Kidney (tissue), 14 donors: Measurements from ENCODE around the gene DNAH11. TPM values are rescaled to one million over a fixed set of nuclear protein-coding genes. Genes with fewer than 3 reads are reported as not detected.
A peak's percentile ranks its signal among the peaks of the same experiment; 100 is the strongest.

Source experiments
- DNase-seq, 5 donors: peaks; one replicate each; pipeline ENCODE4 v3.0.0-alpha.2; 2013 to 2020
- FAIRE-seq: peaks from 2 replicates; lab custom pipeline; 2012; peaks lifted over from hg19 to GRCh38; lab: Jason Lieb, UNC
- H3K27ac ChIP-seq, 2 donors: one replicate each; pipeline ENCODE4 v1.7.0; 2013; ENCODE audit warnings: low read depth in 2 of 2, low read length in 2 of 2, inconsistent platforms in 1 of 2
- H3K27me3 ChIP-seq: one replicate; pipeline ENCODE4 v1.7.1; 2013; ENCODE audit warnings: low read length, inconsistent platforms; ENCODE audit not compliant: control insufficient read depth, insufficient read depth
- H3K36me3 ChIP-seq, 3 donors: one replicate each; pipeline versions ENCODE4 v1.7.0 to v1.7.1; 2013; ENCODE audit warnings: low read length in 3 of 3, control low read depth in 1 of 3, inconsistent platforms in 1 of 3; ENCODE audit not compliant: insufficient read depth in 3 of 3, control insufficient read depth in 2 of 3
- H3K4me1 ChIP-seq, 3 donors: one replicate each; pipeline versions ENCODE4 v1.7.0 to v1.7.1; 2013; ENCODE audit warnings: low read length in 3 of 3, inconsistent platforms in 1 of 3, low read depth in 1 of 3; ENCODE audit not compliant: control insufficient read depth in 2 of 3, insufficient read depth in 2 of 3
- H3K4me3 ChIP-seq, 3 donors: one replicate each; pipeline versions ENCODE4 v1.7.0 to v1.8.1; 2013; ENCODE audit warnings: low read length in 3 of 3, control low read depth in 1 of 3, inconsistent platforms in 1 of 3
- H3K9ac ChIP-seq, 3 donors: one replicate each; pipeline versions ENCODE4 v1.7.0 to v1.7.1; 2013; ENCODE audit warnings: low read length in 3 of 3, control low read depth in 1 of 3, inconsistent platforms in 1 of 3
- H3K9me3 ChIP-seq, 3 donors: one replicate each; pipeline versions ENCODE4 v1.7.0 to v1.7.1; 2013; ENCODE audit warnings: low read length in 3 of 3, control low read depth in 1 of 3, inconsistent platforms in 1 of 3; ENCODE audit not compliant: control insufficient read depth in 2 of 3, insufficient read depth in 1 of 3
- intact Hi-C: fragments of 100-400 bp; cut with DNase I; formaldehyde crosslinking; loops from one replicate; pipeline ENCODE4 v1.11.1; 2022
- polyA plus RNA-seq: library from polyadenylated mRNA; stranded (reverse); fragments of 350-450 nt; fragmentation: Illumina TruSeq; extraction: RNeasy Lipid Tissue Mini Kit (QIAGEN cat#74804); gene quantifications from one replicate; pipeline ENCODE4 v1.2.3, GENCODE V29; 2014; ENCODE audit warnings: low read depth, low replicate concordance; ENCODE audit not compliant: insufficient read depth
- total RNA-seq: library from RNA; stranded (reverse); fragmentation: NEBNext Ultra II Directional; extraction: Animal tissue kit (Norgen Biotek cat#: 25700); gene quantifications from one replicate; pipeline ENCODE4 v1.2.1, GENCODE V29; 2021
- TF ChIP-seq, protein P1 (sequence below): IDR thresholded peaks from 3 replicates; pipeline ENCODE4 v1.5.1; 2012; ENCODE audit warnings: mild to moderate bottlenecking, moderate library complexity, borderline replicate concordance; ENCODE audit not compliant: insufficient read depth; ENCODE audit errors: extremely low read depth
- donor health status: control.
- donor health status: control.
- donor health status: control.
- donor health status: control.
- donor health status: control.
- donor health status: DM: yes; HTN: yes; CAD: no.
- donor health status: Normal renal cell carcinoma (clear cell type).

Gene DNAH11
- total and polyA plus RNA-seq, 2 donors from 2014 or later: 0.58 to 2.3 TPM

DNA sequence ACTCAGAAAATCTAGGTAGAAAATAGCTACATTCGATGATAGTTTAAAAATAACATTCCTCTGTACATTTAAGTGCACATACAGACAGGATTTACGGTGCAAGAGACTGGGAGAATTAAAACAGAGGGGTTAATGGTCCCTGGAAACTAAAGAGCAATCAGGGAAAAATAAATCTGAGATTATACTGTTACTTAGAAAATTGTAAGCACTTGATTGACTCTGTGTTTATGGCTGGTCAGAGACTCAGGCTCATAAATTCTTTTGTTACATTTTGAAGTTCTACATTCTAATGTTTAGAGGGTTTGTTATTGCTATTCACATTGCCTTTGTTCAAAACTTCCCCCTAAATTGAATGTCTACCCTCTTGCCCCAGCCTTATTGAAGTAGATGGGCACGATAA, 348.5 kb downstream of the DNAH11 start:
- no peaks in the 10 kb centered on the region for H3K9me3 ChIP-seq
- H3K4me3 ChIP-seq: no peak overlapping the region
- H3K27me3 ChIP-seq: no peaks in the 10 kb centered on the region
- intact Hi-C loops: no loop called here
- TF ChIP-seq, protein P1, sequence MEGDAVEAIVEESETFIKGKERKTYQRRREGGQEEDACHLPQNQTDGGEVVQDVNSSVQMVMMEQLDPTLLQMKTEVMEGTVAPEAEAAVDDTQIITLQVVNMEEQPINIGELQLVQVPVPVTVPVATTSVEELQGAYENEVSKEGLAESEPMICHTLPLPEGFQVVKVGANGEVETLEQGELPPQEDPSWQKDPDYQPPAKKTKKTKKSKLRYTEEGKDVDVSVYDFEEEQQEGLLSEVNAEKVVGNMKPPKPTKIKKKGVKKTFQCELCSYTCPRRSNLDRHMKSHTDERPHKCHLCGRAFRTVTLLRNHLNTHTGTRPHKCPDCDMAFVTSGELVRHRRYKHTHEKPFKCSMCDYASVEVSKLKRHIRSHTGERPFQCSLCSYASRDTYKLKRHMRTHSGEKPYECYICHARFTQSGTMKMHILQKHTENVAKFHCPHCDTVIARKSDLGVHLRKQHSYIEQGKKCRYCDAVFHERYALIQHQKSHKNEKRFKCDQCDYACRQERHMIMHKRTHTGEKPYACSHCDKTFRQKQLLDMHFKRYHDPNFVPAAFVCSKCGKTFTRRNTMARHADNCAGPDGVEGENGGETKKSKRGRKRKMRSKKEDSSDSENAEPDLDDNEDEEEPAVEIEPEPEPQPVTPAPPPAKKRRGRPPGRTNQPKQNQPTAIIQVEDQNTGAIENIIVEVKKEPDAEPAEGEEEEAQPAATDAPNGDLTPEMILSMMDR: no peak
- H3K9ac ChIP-seq: no peak overlapping the region
- no peak overlapping the region for H3K27ac ChIP-seq
- no peaks in the 10 kb centered on the region for H3K36me3 ChIP-seq
- DNase-seq: peak in 2 of 5 donors; percentile 79 to 87
- H3K4me1 ChIP-seq: no peaks in the 10 kb centered on the region
- FAIRE-seq: no peak

DNA sequence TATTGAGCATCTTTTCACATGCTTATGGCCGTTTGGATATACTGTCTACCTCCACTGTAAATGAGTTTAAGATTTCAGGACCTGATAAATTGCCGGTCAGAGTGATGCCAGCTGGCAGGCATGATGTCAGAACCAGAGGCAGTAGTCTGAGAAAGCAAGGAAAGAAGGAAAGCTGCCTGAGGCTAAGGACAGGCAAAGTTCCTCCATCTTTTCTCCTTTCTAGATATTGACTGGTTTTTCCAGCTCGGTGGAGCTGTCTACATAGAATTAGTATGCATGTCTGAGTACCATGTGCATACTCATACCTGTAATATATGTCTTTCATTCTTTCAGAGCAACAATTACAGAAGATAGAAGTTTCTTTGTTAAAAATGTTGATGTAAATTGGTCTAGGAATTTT, 350.6 kb downstream of the DNAH11 start:
- H3K9me3 ChIP-seq: no peaks in the 10 kb centered on the region
- DNase-seq: no peak
- no peaks in the 10 kb centered on the region for H3K27me3 ChIP-seq
- no peak overlapping the region for H3K9ac ChIP-seq
- no peaks in the 10 kb centered on the region for H3K4me1 ChIP-seq
- H3K27ac ChIP-seq: no peak overlapping the region
- H3K4me3 ChIP-seq: no peak overlapping the region
- FAIRE-seq: no peak
- no peaks in the 10 kb centered on the region for H3K36me3 ChIP-seq
- TF ChIP-seq, protein P1: no peak
- intact Hi-C loops: no loop called here

DNA sequence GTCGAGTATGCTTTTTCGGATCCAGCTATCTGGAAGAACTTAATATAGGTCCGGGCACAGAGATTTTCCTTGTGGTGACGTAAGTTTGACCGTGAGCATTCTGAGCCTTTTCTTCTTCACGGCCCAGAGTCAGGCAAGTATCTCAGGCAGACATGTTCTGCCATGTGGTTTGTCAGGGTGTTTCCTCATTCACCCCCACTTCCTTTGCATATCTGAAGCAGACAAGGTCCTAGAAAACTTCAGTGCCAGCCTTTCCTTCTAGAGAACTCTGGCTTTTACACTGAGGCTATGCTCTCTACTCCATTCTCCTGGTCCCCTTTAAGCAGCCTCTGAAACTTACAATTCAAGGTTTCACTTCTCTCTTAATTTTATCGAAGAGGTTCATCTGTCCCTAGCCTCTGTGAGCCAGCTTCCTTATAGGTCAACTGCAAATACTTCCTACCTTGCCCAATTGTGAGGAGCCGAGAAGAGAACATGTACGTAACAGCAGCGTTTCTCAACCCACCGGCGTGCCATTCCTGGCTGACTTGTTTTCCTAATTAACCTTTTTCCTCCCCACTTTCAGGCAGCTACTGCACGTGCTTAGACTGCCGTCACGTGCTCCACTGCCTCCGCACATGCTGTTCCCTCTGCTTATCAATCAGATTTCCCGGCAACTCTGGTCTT, 355.6 kb downstream of the DNAH11 start:
- DNase-seq (no peak), FAIRE-seq (no peak)
- no peak overlapping the region for H3K9ac ChIP-seq
- H3K27me3 ChIP-seq: no peaks in the 10 kb centered on the region
- H3K4me1 ChIP-seq: no peaks in the 10 kb centered on the region
- intact Hi-C loops: no loop called here
- no peak overlapping the region for H3K27ac ChIP-seq
- H3K9me3 ChIP-seq: no peaks in the 10 kb centered on the region
- H3K4me3 ChIP-seq: no peak overlapping the region
- no peaks in the 10 kb centered on the region for H3K36me3 ChIP-seq
- TF ChIP-seq, protein P1: no peak
